Hepatic stellate cell (primary cell): ENCODE results near the gene ZCCHC18.

ENCODE experiments used
- DNase-seq: peaks from one replicate; pipeline ENCODE4 v3.0.0; 2011; ENCODE audit warnings: low spot score

ZCCHC18 gene

GRCh38 chrX:104134583-104135261 lies 22.4 kb downstream of the ZCCHC18 start:
- no peak for DNase-seq

GRCh38 chrX:104135677-104136076 lies 23.4 kb downstream of the ZCCHC18 start:
- no peak for DNase-seq

DNA sequence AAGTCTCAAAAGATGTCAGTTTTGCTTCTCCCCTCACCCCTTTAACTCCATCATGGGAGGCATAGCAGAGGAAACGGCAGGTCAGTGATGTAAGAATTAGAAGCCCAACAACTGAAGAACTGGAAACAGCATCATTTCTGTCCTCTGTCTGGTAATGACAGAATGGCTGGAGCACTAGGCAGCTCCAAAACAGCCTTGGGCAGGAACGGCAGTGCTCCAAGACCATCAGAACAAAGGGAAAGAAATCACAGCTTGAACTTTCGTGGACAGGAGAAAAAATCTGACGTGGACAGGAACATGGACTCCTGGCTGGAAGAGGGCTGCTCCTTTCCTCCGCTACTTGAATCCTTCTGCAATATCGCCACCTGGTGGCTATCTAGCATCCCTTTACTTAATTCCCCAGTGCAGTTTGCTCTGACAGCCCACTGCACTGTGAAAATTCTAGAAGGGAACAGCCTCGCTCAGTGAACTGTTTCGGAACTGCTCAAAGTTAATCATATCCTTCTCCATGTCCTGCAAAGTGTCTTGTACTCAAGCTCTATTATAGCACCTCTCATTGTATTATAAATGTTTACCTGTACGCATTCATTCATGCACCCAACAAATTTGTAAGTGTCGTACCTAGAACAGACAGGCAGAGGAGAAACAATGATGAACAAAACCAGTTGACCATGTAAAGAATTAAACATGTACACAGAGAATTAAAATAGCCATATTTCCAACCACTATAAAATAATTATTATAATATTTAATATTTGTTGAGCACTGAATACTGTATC lies 24.1 kb downstream of the ZCCHC18 start:
- peak; percentile 69 for DNase-seq

DNA sequence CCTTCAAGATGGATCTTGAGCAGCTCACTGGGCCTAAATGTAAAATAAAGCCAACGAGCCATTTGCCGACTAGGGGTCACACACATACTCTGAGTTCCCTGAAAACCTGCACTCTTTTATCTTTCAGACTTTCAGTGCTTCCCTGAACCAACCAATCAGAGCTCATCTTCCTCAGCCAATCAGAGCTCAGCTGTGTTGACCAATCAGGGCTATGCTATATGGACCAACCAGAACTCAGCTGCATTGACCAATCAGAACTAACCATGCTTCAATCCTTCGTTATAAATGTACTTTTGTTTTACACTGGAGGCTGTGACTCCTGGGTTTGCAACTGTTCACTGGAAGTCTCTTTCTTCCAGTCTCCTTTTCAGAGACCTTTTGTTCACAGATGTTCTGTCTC lies 25.2 kb downstream of the ZCCHC18 start:
- DNase-seq, result no peak

- DNase-seq, result no peak
Measured at GRCh38 chrX:104141087-104141760, 28.9 kb downstream of the ZCCHC18 start.

GRCh38 chrX:104151037-104151436 lies 38.7 kb downstream of the ZCCHC18 start:
- DNase-seq, result no peak

DNA sequence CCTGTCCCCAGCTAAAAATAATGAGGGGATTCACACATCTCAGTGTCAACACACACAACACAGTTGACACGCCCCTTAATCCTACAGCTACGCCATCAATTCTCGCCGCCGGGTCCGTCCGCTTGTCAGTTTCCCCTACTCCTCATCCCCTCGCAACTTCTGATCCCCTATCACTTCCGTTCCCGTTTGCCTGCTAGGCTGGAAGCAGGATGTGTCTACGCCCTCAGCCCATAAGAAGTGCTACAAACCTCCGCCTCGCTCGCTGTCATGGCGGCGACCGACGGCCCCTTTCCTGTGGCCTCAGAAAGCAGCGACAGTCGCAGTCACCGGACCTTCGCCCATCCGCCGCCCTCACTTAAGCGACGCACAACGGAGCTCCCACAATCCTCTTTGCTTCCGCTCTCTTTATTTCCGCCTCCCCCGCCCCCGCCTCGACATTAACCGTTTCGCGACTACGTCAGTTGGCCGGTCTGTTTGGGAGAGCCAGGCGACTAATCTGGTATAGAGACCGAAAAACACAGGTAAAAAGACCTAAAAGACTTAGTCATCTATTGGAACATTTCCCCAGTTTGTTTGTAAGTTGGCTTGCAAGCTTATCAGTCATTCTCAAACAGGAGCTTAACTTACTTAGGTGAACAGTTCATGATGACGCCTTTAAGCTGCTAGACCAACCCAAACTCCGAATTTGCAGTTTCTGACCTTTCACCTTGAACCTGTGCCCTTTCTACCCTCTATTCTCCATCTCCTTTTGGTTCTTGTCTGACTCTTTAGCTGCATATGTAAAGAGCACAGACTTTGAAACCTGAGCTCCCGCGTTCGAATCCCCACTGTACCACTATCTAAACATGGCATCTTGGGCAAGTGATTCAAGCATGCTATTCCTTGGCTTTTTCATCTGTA lies 44.6 kb downstream of the ZCCHC18 start, which contains the start of gene SLC25A53:
SLC25A53 (minus strand) TSS at position 380 of the 900 bp plus-strand sequence. CDS start 51,752 bp downstream, outside the sequence.
- DNase-seq, result peak; percentile 43
